H1 (cell line): ENCODE measurements around the gene PCNX4. TPM values are rescaled to one million over a fixed set of nuclear protein-coding genes. Genes with fewer than 3 reads are reported as not detected.

Experiments used
- CTCF ChIA-PET: fragments of 300-600 bp; sonication (Branson Sonifier 250); formaldehyde crosslinking; loops from one replicate; lab custom pipeline; 2021; ENCODE audit not compliant: partially characterized antibody; lab: Charles Lee
- POLR2A ChIA-PET: fragments of 300-600 bp; sonication (Branson Sonifier 250); formaldehyde crosslinking; loops from one replicate; lab custom pipeline; 2021; ENCODE audit warnings: inconsistent platforms; ENCODE audit not compliant: partially characterized antibody; lab: Charles Lee
- DNase-seq, 2 experiments: peaks; one replicate each; pipeline versions ENCODE4 v3.0.0 to v3.0.0-alpha.2; 2010 to 2022; ENCODE audit warnings: low spot score in 2 of 2, low read depth in 1 of 2, mixed read lengths in 1 of 2
- FAIRE-seq: peaks from 2 replicates; lab custom pipeline; 2011; peaks lifted over from hg19 to GRCh38; lab: Jason Lieb, UNC
- H2AFZ ChIP-seq: 2 replicates; pipeline ENCODE4 v1.8.1; 2012; ENCODE audit warnings: low read length, inconsistent platforms
- H2AK5ac ChIP-seq: 2 replicates; pipeline ENCODE4 v1.6.1; 2013; ENCODE audit warnings: low read depth, low read length
- H2BK120ac ChIP-seq: replicated peaks from 2 replicates; pipeline ENCODE3; 2013; ENCODE audit warnings: low read depth, low read length, inconsistent platforms
- H2BK12ac ChIP-seq: 2 replicates; pipeline ENCODE4 v1.6.1; 2013; ENCODE audit warnings: low read depth, low read length
- H2BK15ac ChIP-seq: 2 replicates; pipeline ENCODE4 v1.6.1; 2013; ENCODE audit warnings: low read length
- H2BK20ac ChIP-seq: 2 replicates; pipeline ENCODE4 v1.6.1; 2013; ENCODE audit warnings: low read length
- H2BK5ac ChIP-seq: 2 replicates; pipeline ENCODE4 v1.6.1; 2013; ENCODE audit warnings: low read depth, low read length
- H3K14ac ChIP-seq: 2 replicates; pipeline ENCODE4 v1.6.1; 2013; ENCODE audit warnings: inconsistent platforms; ENCODE audit not compliant: insufficient read length
- H3K18ac ChIP-seq: 2 replicates; pipeline ENCODE4 v1.6.1; 2013; ENCODE audit warnings: low read length; ENCODE audit errors: extremely low read depth
- H3K23ac ChIP-seq: 2 replicates; pipeline ENCODE4 v1.6.1; 2013; ENCODE audit warnings: inconsistent platforms; ENCODE audit not compliant: insufficient read length
- H3K23me2 ChIP-seq: 2 replicates; pipeline ENCODE4 v1.6.1; 2013; ENCODE audit warnings: low read depth, low read length
- H3K27ac ChIP-seq: 2 replicates; pipeline ENCODE4 v1.6.1; 2011; ENCODE audit warnings: low read depth, low read length, inconsistent platforms
- H3K27me3 ChIP-seq, 4 experiments: replicated peaks in 1 of 4; 1 replicate in 1 of 4; 2 replicates in 3 of 4; pipeline versions ENCODE4 v1.6.1 to v1.8.1; 2011 to 2013; ENCODE audit warnings: low read length in 3 of 4, mild to moderate bottlenecking in 3 of 4, inconsistent platforms in 2 of 4, mixed read lengths in 2 of 4, moderate library complexity in 1 of 4; ENCODE audit not compliant: control insufficient read depth in 3 of 4, insufficient read depth in 3 of 4; ENCODE audit errors: extremely low read depth in 1 of 4
- H3K36me3 ChIP-seq, 4 experiments: 2 replicates each; pipeline versions ENCODE4 v1.6.1 to v1.8.1; 2011 to 2013; ENCODE audit warnings: mild to moderate bottlenecking in 4 of 4, low read length in 3 of 4, moderate library complexity in 2 of 4, control low read depth in 1 of 4, inconsistent platforms in 1 of 4; ENCODE audit not compliant: insufficient read depth in 4 of 4, control insufficient read depth in 2 of 4
- H3K4ac ChIP-seq: replicated peaks from 2 replicates; pipeline ENCODE3; 2013; ENCODE audit warnings: low read length, low read depth, mixed read lengths, inconsistent platforms; ENCODE audit not compliant: insufficient read length
- H3K4me1 ChIP-seq, 4 experiments: replicated peaks in 1 of 4; 1 replicate in 1 of 4; 2 replicates in 3 of 4; pipeline versions ENCODE4 v1.6.1 to v1.8.1; 2011 to 2013; ENCODE audit warnings: low read length in 3 of 4, inconsistent platforms in 2 of 4, mixed read lengths in 1 of 4; ENCODE audit not compliant: insufficient read depth in 4 of 4, control insufficient read depth in 3 of 4
- H3K4me2 ChIP-seq, 2 experiments: 2 replicates each; pipeline versions ENCODE4 v1.6.1 to v1.8.1; 2011 to 2013; ENCODE audit warnings: low read depth in 2 of 2, low read length in 2 of 2, control low read depth in 1 of 2, inconsistent platforms in 1 of 2, mild to moderate bottlenecking in 1 of 2; ENCODE audit not compliant: insufficient read depth in 1 of 2
- H3K4me3 ChIP-seq, 4 experiments: fragments of 200-600, 300-600 bp in 1 of 4; sonication (generic), shearing (Covaris generic), sonication (Bioruptor Twin) in 1 of 4; 2 replicates each; pipeline versions ENCODE4 v1.5.1 to v1.8.1; 2011 to 2016; ENCODE audit warnings: low read length in 4 of 4, low read depth in 3 of 4, control low read depth in 2 of 4, inconsistent platforms in 2 of 4, mild to moderate bottlenecking in 2 of 4, mixed read lengths in 1 of 4, moderate library complexity in 1 of 4; ENCODE audit not compliant: insufficient read depth in 2 of 4; ENCODE audit errors: extremely low read depth in 1 of 4
- H3K56ac ChIP-seq: replicated peaks from 2 replicates; pipeline ENCODE3; 2013; ENCODE audit warnings: low read depth, mild to moderate bottlenecking, mixed read lengths, low read length, inconsistent platforms; ENCODE audit not compliant: insufficient read length
- H3K79me1 ChIP-seq: 2 replicates; pipeline ENCODE4 v1.6.1; 2013; ENCODE audit warnings: low read depth, low read length, control low read depth
- H3K79me2 ChIP-seq, 2 experiments: 2 replicates each; pipeline versions ENCODE4 v1.6.1 to v1.8.1; 2012 to 2013; ENCODE audit warnings: low read length in 2 of 2, mild to moderate bottlenecking in 2 of 2, inconsistent platforms in 1 of 2; ENCODE audit not compliant: insufficient read depth in 2 of 2, control insufficient read depth in 1 of 2
- H3K9ac ChIP-seq, 4 experiments: replicated peaks in 1 of 4; 1 replicate in 1 of 4; 2 replicates in 3 of 4; pipeline versions ENCODE4 v1.6.1 to v1.8.1; 2011 to 2013; ENCODE audit warnings: low read depth in 3 of 4, low read length in 3 of 4, control low read depth in 2 of 4, mild to moderate bottlenecking in 2 of 4, moderate library complexity in 2 of 4, inconsistent platforms in 1 of 4; ENCODE audit errors: extremely low read depth in 1 of 4
- H3K9me3 ChIP-seq, 2 experiments: 2 replicates each; pipeline versions ENCODE4 v1.6.1 to v1.8.1; 2012 to 2013; ENCODE audit warnings: mild to moderate bottlenecking in 2 of 2, moderate library complexity in 2 of 2, control low read depth in 1 of 2, inconsistent platforms in 1 of 2, low read depth in 1 of 2, low read length in 1 of 2, mixed read lengths in 1 of 2; ENCODE audit not compliant: insufficient read depth in 2 of 2
- H4K20me1 ChIP-seq, 2 experiments: replicated peaks in 1 of 2; 2 replicates each; pipeline versions ENCODE3 to v1.8.1; 2011 to 2013; ENCODE audit warnings: inconsistent platforms in 2 of 2, low read length in 2 of 2, mild to moderate bottlenecking in 1 of 2; ENCODE audit not compliant: insufficient read depth in 2 of 2, control insufficient read depth in 1 of 2
- H4K5ac ChIP-seq: 2 replicates; pipeline ENCODE4 v1.6.1; 2013; ENCODE audit warnings: low read length, low read depth, mixed read lengths, inconsistent platforms; ENCODE audit not compliant: insufficient read length
- H4K8ac ChIP-seq: 2 replicates; pipeline ENCODE4 v1.8.0; 2013; ENCODE audit warnings: mild to moderate bottlenecking, moderate library complexity, low read length, inconsistent platforms; ENCODE audit not compliant: insufficient read depth; ENCODE audit errors: extremely low read depth
- H4K91ac ChIP-seq: replicated peaks from 2 replicates; pipeline ENCODE3; 2013; ENCODE audit warnings: low read length, mixed read lengths, inconsistent platforms; ENCODE audit not compliant: insufficient read length
- MAX ChIP-seq: IDR thresholded peaks from 2 replicates; pipeline ENCODE4 v1.6.1; 2012; ENCODE audit warnings: inconsistent platforms
- SIN3A ChIP-seq, 2 experiments: IDR thresholded peaks in 1 of 2; conservative IDR thresholded peaks in 1 of 2; 2 replicates each; pipeline ENCODE4 v1.6.1; 2011 to 2012; ENCODE audit warnings: low read length in 2 of 2, improper control_type of control experiment in 1 of 2, low read depth in 1 of 2, mild to moderate bottlenecking in 1 of 2
- TAF7 ChIP-seq: optimal IDR thresholded peaks from 2 replicates; pipeline ENCODE3; 2011; ENCODE audit warnings: low read depth, mild to moderate bottlenecking, inconsistent platforms, low read length, moderate library complexity, borderline replicate concordance
- WGBS, 2 experiments: shearing (Covaris generic) in 1 of 2; methylation state at CpG; one replicate each; pipeline versions ENCODE4 v1.1.6 to v1.1.7; 2013 to 2015; ENCODE audit warnings: low lambda C conversion rate in 2 of 2, mixed read lengths in 2 of 2, inconsistent platforms in 1 of 2, low coverage in 1 of 2, missing lambda C conversion rate in 1 of 2; ENCODE audit not compliant: insufficient replicate concordance in 2 of 2, insufficient coverage in 1 of 2, insufficient read length in 1 of 2; ENCODE audit errors: extremely low coverage in 1 of 2, missing lambda C conversion rate in 1 of 2; 5-methylcytosine and 5-hydroxymethylcytosine counted together
- polyA plus RNA-seq, 7 experiments: library from polyadenylated mRNA; depleted of rRNA in 3 of 7; stranded (reverse) in 5 of 7; unstranded in 2 of 7; fragments of >200 nt in 5 of 7; fragments of 200-250 nt in 2 of 7; gene quantifications; 1 replicate in 5 of 7; 2 replicates in 1 of 7; 4 replicates in 1 of 7; pipeline versions ENCODE4 v1.2.1 to v1.2.3, GENCODE V29; 2011 to 2013; ENCODE audit warnings: missing spikeins in 2 of 7, mixed read lengths in 2 of 7
- total RNA-seq: library from RNA; stranded (reverse); fragmentation: NEBNext Ultra II Directional; extraction: Animal tissue kit (Norgen Biotek cat#: 25700); gene quantifications from 2 replicates; pipeline ENCODE4 v1.2.1, GENCODE V29; 2021

The PCNX4 gene
- total and polyA plus RNA-seq, 2 of the 8 experiments (the other 6 are each of a cell fraction or from before 2014, with no cell fraction given), result 28.4 to 35.5 TPM

- H2BK5ac ChIP-seq, result no peak overlapping the region
- H3K27ac ChIP-seq, result no peak overlapping the region
- no peak overlapping the region for H3K4me2 ChIP-seq
- DNase-seq (no peak), FAIRE-seq (no peak)
- no peak overlapping the region for H4K91ac ChIP-seq
- ChIA-PET CTCF (interaction anchor here (0.9 to 1.3 kb wide), 5 partner anchors 11 to 347 kb away, joined by 3 to 4 read pairs (median 3); no protein-coding TSS in a partner anchor), POLR2A (interaction anchor here (1.8 kb wide), 1 partner anchor 34 kb away, joined by 4 read pairs; the partner anchor contains the start of gene PPM1A)
- H3K4ac ChIP-seq, result no peak overlapping the region
- 90% methylated on average over 2 of the region's 2 CpGs; no CpG with 5 or more reads in 1 of the 2 experiments for WGBS, 2 experiments
- H2BK12ac ChIP-seq, result no peak overlapping the region
- H3K9me3 ChIP-seq, result no peaks in the 10 kb centered on the region
- H2BK15ac ChIP-seq, result no peak overlapping the region
- no peaks in the 10 kb centered on the region for H3K79me1 ChIP-seq
- H4K20me1 ChIP-seq, result no peaks in the 10 kb centered on the region
- no peaks in the 10 kb centered on the region for H3K36me3 ChIP-seq
- H2AK5ac ChIP-seq, result no peak overlapping the region
- no peak overlapping the region for H3K9ac ChIP-seq
- H3K27me3 ChIP-seq, result no peaks in the 10 kb centered on the region
- H3K79me2 ChIP-seq, result no peaks in the 10 kb centered on the region
- H2AFZ ChIP-seq, result no peak overlapping the region
- H4K5ac ChIP-seq, result no peak overlapping the region
- H3K23me2 ChIP-seq, result no peaks in the 10 kb centered on the region
- no peak overlapping the region for H2BK20ac ChIP-seq
- no peak overlapping the region for H3K56ac ChIP-seq
- no peak overlapping the region for H3K14ac ChIP-seq
- H3K4me3 ChIP-seq, result no peak overlapping the region
- no peak overlapping the region for H4K8ac ChIP-seq
- no peak overlapping the region for H3K23ac ChIP-seq
- H3K4me1 ChIP-seq, result peaks cover 0 to 8% (median 3%) of the 10 kb centered on the region in 4 experiments; a peak in 2 of 7 replicates
- H3K18ac ChIP-seq, result no peak overlapping the region
- no peak overlapping the region for H2BK120ac ChIP-seq
- TF ChIP-seq TAF7, result no peak
- no peak for TF ChIP-seq SIN3A (conservative IDR thresholded peaks at IDR 0.05 in 1 of 2, IDR thresholded peaks at IDR 0.05 in 1 of 2; ENCODE audit: low read depth in 1 of 2, low read length in 2 of 2)
- TF ChIP-seq MAX, result no peak
Measured at GRCh38 chr14:60215127-60215444, 123.4 kb downstream of the PCNX4 start.
